GM19397 (cell line): Measurements from ENCODE around the gene FAN1.
A peak's percentile ranks its signal among the peaks of the same experiment; 100 is the strongest.

Experiments
- ATAC-seq: cut with Tn5 transposase; IDR thresholded peaks from one replicate; pipeline ENCODE4 v1.9.1; 2021; ENCODE audit warnings: mild to moderate bottlenecking, moderate library complexity; ENCODE audit not compliant: unreplicated experiment

FAN1 gene

GRCh38 chr15:30954674-30955073 lies 51.0 kb downstream of the FAN1 start:
- no peak for ATAC-seq

GRCh38 chr15:30956216-30957124 lies 52.8 kb downstream of the FAN1 start:
- ATAC-seq = no peak

- no peak for ATAC-seq
These were observed 54.5 kb downstream of the FAN1 start for GRCh38 chr15:30958219-30958618.

GRCh38 chr15:30962079-30962478 lies 58.4 kb downstream of the FAN1 start:
- no peak for ATAC-seq

GRCh38 chr15:30962659-30963058 lies 58.9 kb downstream of the FAN1 start:
- ATAC-seq = no peak

- no peak for ATAC-seq
These were observed 60.0 kb downstream of the FAN1 start for GRCh38 chr15:30963681-30964080.

- no peak for ATAC-seq
These were observed 66.0 kb downstream of the FAN1 start for GRCh38 chr15:30969724-30970123.

- ATAC-seq = no peak
These were observed 69.7 kb downstream of the FAN1 start for GRCh38 chr15:30973379-30973778.

GRCh38 chr15:30974112-30974511 lies 70.4 kb downstream of the FAN1 start:
- ATAC-seq = no peak

GRCh38 chr15:30978328-30978727 lies 74.6 kb downstream of the FAN1 start:
- ATAC-seq = no peak

- no peak for ATAC-seq
These were observed 75.7 kb downstream of the FAN1 start for GRCh38 chr15:30979457-30979856.

- no peak for ATAC-seq
These were observed 80.4 kb downstream of the FAN1 start for GRCh38 chr15:30984118-30984517.

GRCh38 chr15:30984542-30984941 lies 80.8 kb downstream of the FAN1 start:
- ATAC-seq = peak; percentile 50

GRCh38 chr15:30985081-30985531 lies 81.4 kb downstream of the FAN1 start:
- ATAC-seq = peak; percentile 13

- no peak for ATAC-seq
These were observed 86.3 kb downstream of the FAN1 start for GRCh38 chr15:30990036-30990435.

GRCh38 chr15:30990446-30991254 lies 86.9 kb downstream of the FAN1 start:
- no peak for ATAC-seq

GRCh38 chr15:30991255-30992235 lies 87.8 kb downstream of the FAN1 start, which contains the start of gene MTMR10:
Gene MTMR10, minus strand, starts transcription at chr15:30991628. Its CDS starts 122 bp downstream, at chr15:30991506.
- peak; percentile 94 for ATAC-seq

GRCh38 chr15:30992249-30992864 lies 88.6 kb downstream of the FAN1 start:
- no peak for ATAC-seq
